ENCODE measurements around the gene CYTIP. TPM values are rescaled to one million over a fixed set of nuclear protein-coding genes. Genes with fewer than 3 reads are reported as not detected.

CYTIP gene
- 100 to 1,000 TPM; 302 to 304 TPM for total RNA-seq

- Mint-ChIP-seq H3K4me1 (peaks cover 42% of the 10 kb centered on the region), H3K9me3 (no peaks in the 10 kb centered on the region), H3K27ac (peak within 1 kb of the TSS; percentile 97), H3K27me3 (peaks cover 4% of the 10 kb centered on the region), H3K4me3 (peak within 1 kb of the TSS; percentile 93), H3K36me3 (peaks cover 48% of the 10 kb centered on the region)
- peak; percentile 60 for DNase-seq
These were observed at the start of gene CYTIP for GRCh38 chr2:157443795-157444640. Gene CYTIP, minus strand, starts transcription at chr2:157444089. Its CDS starts 69 bp downstream, at chr2:157444020.

- Mint-ChIP-seq H3K4me1 (peaks cover 52% of the 10 kb centered on the region), H3K9me3 (no peaks in the 10 kb centered on the region), H3K27ac (no peak overlapping the region), H3K4me3 (no peak overlapping the region), H3K36me3 (no peaks in the 10 kb centered on the region), H3K27me3 (no peaks in the 10 kb centered on the region)
- DNase-seq = peak; percentile 67
These were observed 48.4 kb upstream of the CYTIP start for GRCh38 chr2:157492189-157492773.

DNA sequence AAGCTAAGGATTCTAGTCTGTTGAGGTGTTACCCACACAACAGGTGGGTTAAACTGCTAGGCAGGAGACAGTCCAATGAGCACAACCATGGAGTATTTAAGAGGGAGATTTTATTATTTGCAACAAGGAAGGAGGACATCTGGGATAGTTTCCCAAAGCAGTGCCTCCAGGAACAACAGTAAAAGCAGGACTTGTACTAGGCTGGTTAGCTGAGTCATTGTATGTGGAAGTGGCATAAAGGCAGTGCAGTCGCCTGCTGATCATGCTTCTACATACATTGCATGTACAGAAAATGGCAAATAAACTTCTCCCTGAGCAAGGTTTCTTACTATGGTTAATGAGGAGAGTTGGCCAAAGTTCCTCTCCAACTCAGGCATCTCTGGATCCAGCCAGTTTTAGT, 46.1 kb upstream of the CYTIP start:
- peaks cover 7% of the 10 kb centered on the region for H3K36me3 Mint-ChIP-seq
- H3K4me3 Mint-ChIP-seq = no peak overlapping the region
- no peaks in the 10 kb centered on the region for H3K27me3 Mint-ChIP-seq
- H3K27ac Mint-ChIP-seq = no peak overlapping the region
- peaks cover 71% of the 10 kb centered on the region for H3K4me1 Mint-ChIP-seq
- peaks cover under 1% of the 10 kb centered on the region for H3K9me3 Mint-ChIP-seq
- no peak for DNase-seq

DNA sequence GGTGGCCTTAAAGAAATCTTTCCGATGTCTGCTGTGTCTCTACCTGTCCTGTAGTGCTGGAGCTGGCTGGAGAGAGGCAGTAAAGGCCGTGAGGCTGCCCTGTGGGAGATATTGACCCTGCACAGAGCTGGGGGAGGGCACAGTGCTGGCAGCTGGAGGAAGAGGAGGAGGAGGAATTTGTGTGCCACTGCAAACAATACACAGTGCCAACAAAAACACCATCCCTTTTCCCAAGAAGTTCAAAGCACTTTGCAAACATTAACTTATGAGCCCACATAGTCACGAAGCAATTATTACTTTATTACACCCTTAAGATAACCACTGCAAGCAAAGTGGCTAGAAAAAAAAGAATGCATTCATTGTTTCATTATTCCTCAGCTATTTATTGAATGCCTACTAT, 45.0 kb upstream of the CYTIP start:
- peaks cover 81% of the 10 kb centered on the region for H3K4me1 Mint-ChIP-seq
- H3K36me3 Mint-ChIP-seq = peaks cover 9% of the 10 kb centered on the region
- DNase-seq = no peak
- H3K9me3 Mint-ChIP-seq = peaks cover 3% of the 10 kb centered on the region
- no peaks in the 10 kb centered on the region for H3K27me3 Mint-ChIP-seq
- no peak overlapping the region for H3K4me3 Mint-ChIP-seq
- peak overlapping the region; percentile 60 for H3K27ac Mint-ChIP-seq

DNA sequence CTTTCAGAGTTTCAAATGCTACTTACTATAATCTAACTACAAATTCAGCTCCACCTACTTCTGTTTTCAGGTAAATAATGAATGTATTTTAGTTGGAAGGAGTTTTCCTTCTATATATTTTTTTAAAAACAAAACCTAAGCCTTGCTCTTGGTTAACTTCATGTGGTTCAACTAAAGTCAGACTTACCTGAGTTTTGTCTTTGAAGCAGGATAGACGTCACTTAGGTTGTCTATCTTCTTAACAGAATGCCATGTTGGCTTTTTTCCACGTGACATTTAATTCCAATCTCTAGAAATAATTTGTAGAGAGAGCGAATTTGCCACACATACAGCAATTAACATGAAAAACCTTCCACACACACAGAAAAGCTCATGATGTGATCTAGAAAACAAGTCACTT, 43.9 kb upstream of the CYTIP start:
- Mint-ChIP-seq H3K36me3 (peaks cover 11% of the 10 kb centered on the region), H3K4me1 (peaks cover 77% of the 10 kb centered on the region), H3K27me3 (no peaks in the 10 kb centered on the region), H3K9me3 (peaks cover 3% of the 10 kb centered on the region), H3K27ac (peak overlapping the region; percentile 60), H3K4me3 (no peak overlapping the region)
- no peak for DNase-seq

DNA sequence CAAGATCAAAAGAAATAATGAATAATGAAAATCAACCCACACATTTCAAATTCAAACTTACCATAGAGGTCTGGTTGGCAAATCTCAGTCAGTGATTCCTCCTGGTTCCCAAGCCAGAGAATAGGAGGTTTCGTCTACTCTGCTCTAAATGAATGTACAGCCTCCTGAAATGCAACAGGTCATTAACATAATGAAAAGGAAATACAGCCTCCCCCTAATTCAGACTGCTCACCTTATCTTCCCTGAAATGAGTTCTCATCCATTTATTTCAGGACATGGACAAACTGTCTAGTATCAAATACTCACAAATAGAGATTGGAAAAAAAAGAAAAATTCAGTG, 43.4 kb upstream of the CYTIP start:
- Mint-ChIP-seq H3K27ac (peak overlapping the region; percentile 60), H3K36me3 (peaks cover 11% of the 10 kb centered on the region), H3K27me3 (no peaks in the 10 kb centered on the region), H3K4me1 (peaks cover 76% of the 10 kb centered on the region), H3K4me3 (peak overlapping the region; percentile 52), H3K9me3 (peaks cover 3% of the 10 kb centered on the region)
- no peak for DNase-seq

DNA sequence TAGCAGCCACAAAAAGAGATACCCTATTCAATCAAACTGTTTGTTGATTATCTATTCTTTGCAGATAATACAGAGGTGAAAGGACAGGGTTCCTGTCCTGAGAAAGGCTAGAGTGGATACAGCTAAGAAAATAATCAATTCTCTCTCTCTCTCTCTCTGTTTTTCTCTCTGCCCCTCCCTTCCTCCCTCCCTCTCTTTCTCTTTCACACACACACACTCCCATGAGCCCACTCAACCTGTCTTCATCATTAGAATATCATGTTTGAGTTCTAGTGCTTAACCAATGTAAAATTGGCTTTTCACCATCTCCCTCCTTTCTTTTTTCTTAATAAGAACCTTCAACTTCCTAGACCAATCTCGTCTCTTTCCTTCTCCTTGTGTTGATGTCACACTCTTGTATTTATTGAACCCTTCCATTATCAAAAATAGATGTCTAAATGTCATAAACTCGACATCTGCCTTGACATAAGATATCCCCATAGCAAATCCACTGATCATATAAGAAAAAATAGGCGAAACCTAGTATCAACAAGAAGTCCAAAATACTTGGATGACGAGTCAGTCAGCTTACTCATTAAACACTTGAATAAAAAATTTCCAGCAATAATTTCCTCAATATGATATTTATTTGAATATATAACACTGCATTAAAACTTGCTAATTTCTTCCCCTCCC, 42.8 kb upstream of the CYTIP start:
- peak overlapping the region; percentile 52 for H3K4me3 Mint-ChIP-seq
- H3K36me3 Mint-ChIP-seq = peaks cover 13% of the 10 kb centered on the region

DNA sequence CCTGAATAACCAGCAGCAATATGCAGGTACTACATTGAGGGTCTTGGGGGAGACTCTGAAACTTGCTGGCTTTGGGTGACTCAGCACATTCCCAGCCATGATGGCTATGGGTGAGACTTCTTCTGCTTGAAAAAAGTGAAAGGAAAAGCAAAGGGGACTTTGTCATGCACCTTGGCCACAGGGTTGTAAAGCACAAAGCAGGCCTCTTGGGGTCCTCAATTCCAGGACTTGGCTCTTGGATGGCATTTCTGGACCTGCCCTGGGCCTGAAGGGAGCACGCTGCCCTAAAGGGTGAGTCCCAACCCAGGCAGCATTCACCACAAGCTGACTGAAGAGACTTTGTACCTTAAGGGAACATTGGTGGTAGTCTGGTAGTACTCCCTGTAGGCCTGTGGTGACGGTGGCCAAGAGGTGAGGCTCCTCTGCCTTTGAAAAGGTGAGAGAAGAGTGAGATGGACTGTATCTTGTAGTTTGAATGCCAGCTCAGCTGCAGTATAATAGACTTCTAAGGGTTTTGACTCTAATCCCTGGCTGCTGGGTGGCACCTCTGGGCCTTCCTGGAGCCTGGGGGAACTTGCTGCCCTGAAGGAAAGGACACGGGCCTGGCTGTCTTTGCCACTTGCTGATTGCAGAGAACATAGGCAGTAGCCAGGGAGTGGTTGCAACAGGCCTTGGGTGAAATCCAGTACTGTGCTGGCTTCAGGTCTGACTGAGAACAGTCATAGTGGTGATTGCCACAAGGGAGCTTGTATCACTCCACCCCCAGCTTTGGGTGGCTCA, 36.5 kb upstream of the CYTIP start:
- H3K36me3 Mint-ChIP-seq = peaks cover 50% of the 10 kb centered on the region
- H3K4me1 Mint-ChIP-seq = peaks cover 81% of the 10 kb centered on the region
- no peaks in the 10 kb centered on the region for H3K27me3 Mint-ChIP-seq
- H3K27ac Mint-ChIP-seq = peak overlapping the region; percentile 99
- H3K9me3 Mint-ChIP-seq = peaks cover 14% of the 10 kb centered on the region
- H3K4me3 Mint-ChIP-seq = peak overlapping the region; percentile 63
- DNase-seq = peak; percentile 50

More for the DNA sequence above, 42.8 kb upstream of the CYTIP start:
- Mint-ChIP-seq H3K27me3 (no peaks in the 10 kb centered on the region), H3K4me1 (peaks cover 76% of the 10 kb centered on the region), H3K9me3 (peaks cover 3% of the 10 kb centered on the region), H3K27ac (peak overlapping the region; percentile 60)
- no peak for DNase-seq

- no peak for DNase-seq
- Mint-ChIP-seq H3K4me1 (peaks cover 79% of the 10 kb centered on the region), H3K27ac (peak overlapping the region; percentile 99), H3K36me3 (peaks cover 47% of the 10 kb centered on the region), H3K27me3 (no peaks in the 10 kb centered on the region), H3K4me3 (peak overlapping the region; percentile 63), H3K9me3 (peaks cover 11% of the 10 kb centered on the region)
These were observed 35.5 kb upstream of the CYTIP start for GRCh38 chr2:157479081-157480027.

- no peak overlapping the region for H3K4me3 Mint-ChIP-seq
- DNase-seq = no peak
- H3K4me1 Mint-ChIP-seq = peaks cover 85% of the 10 kb centered on the region
These were observed 34.0 kb upstream of the CYTIP start for GRCh38 chr2:157477919-157478318.

GRCh38 chr2:157476953-157477709, 33.2 kb upstream of the CYTIP start:
- Mint-ChIP-seq H3K27me3 (no peaks in the 10 kb centered on the region), H3K4me3 (peak overlapping the region; percentile 60), H3K36me3 (peaks cover 50% of the 10 kb centered on the region), H3K4me1 (peaks cover 86% of the 10 kb centered on the region), H3K9me3 (peaks cover 11% of the 10 kb centered on the region), H3K27ac (peak overlapping the region; percentile 99)
- no peak for DNase-seq

More at GRCh38 chr2:157477919-157478318, 34.0 kb upstream of the CYTIP start:
- Mint-ChIP-seq H3K36me3 (peaks cover 47% of the 10 kb centered on the region), H3K27me3 (no peaks in the 10 kb centered on the region), H3K9me3 (peaks cover 11% of the 10 kb centered on the region), H3K27ac (peak overlapping the region; percentile 99)

DNA sequence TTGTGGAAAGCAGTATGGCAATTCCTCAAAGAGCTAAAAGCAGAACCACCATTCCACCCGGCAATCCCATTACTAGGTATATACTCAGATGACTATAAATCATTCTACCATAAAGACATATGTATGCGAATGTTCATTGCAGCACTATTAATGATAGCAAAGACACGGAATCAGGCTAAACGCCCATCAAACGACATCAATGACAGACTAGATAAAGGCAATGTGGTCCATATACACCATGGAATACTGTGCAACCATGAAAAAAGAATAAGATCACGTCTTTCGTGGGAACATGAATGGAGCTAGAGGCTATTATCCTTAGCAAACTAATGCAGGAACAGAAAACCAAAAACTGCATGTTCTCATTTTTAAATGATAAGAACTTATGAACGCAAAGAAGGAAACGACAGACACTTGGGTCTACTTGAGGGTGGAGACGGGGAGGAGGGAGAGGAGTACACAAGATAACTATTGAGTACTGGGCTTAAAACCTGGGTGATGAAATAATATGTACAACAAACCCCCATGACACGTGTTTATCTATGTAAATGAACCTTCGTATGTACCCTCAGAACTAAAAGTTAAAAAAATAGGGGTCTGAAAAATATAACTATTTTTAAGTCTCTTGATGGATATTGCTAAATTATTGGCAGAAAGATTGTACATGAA, 32.0 kb upstream of the CYTIP start:
- no peak for DNase-seq
- Mint-ChIP-seq H3K27me3 (no peaks in the 10 kb centered on the region), H3K4me1 (peaks cover 85% of the 10 kb centered on the region), H3K27ac (peak overlapping the region; percentile 99), H3K4me3 (no peak overlapping the region), H3K36me3 (peaks cover 43% of the 10 kb centered on the region), H3K9me3 (peaks cover 10% of the 10 kb centered on the region)

GRCh38 chr2:157473581-157473980, 29.7 kb upstream of the CYTIP start:
- no peak for DNase-seq
- Mint-ChIP-seq H3K9me3 (peaks cover 7% of the 10 kb centered on the region), H3K27me3 (no peaks in the 10 kb centered on the region), H3K4me3 (no peak overlapping the region), H3K36me3 (peaks cover 26% of the 10 kb centered on the region), H3K4me1 (peaks cover 84% of the 10 kb centered on the region), H3K27ac (peak overlapping the region; percentile 99)
